ENCODE measurements around the gene DNAJC11.

- TF ChIP-seq GATA2 (IDR thresholded peaks at IDR 0.05; ENCODE audit: low read depth, low read length) (no peak), GATA3 (IDR thresholded peaks at IDR 0.05; ENCODE audit: low read depth, low read length) (no peak)
Measured at GRCh38 chr1:6675941-6676340, 25.7 kb downstream of the DNAJC11 start.

Data from SH-SY5Y (cell line).